Esophagus muscularis mucosa (tissue), 4 donors: ENCODE data around the gene COL6A3. TPM values are rescaled to one million over a fixed set of nuclear protein-coding genes. Genes with fewer than 3 reads are reported as not detected.
"Not testable (repeated sequence)": the region's sequence is repeated elsewhere in the genome, so short reads cannot be mapped to it uniquely, and the experiment has no call there.

Experiments used
- DNase-seq: peaks from one replicate; pipeline ENCODE4 v3.0.0-alpha.2; 2017; ENCODE audit errors: extremely low spot score
- H3K27ac ChIP-seq, 4 donors: fragments of 200-600 bp; sonication (generic); replicated peaks in 1 of 4; 1 replicate in 3 of 4; 2 replicates in 1 of 4; pipeline ENCODE4 v1.5.1; 2016 to 2019; ENCODE audit warnings: mild to moderate bottlenecking in 1 of 4
- H3K27me3 ChIP-seq, 4 donors: fragments of 200-600 bp; sonication (generic); one replicate each; pipeline versions ENCODE4 v1.5.1 to v1.6.0; 2016 to 2019
- H3K36me3 ChIP-seq, 4 donors: fragments of 200-600 bp; sonication (generic); one replicate each; pipeline ENCODE4 v1.5.1; 2016 to 2019
- H3K4me1 ChIP-seq, 4 donors: fragments of 200-600 bp; sonication (generic); one replicate each; pipeline ENCODE4 v1.5.1; 2016 to 2019
- H3K4me3 ChIP-seq, 4 donors: fragments of 200-600 bp; sonication (generic); 1 replicate in 2 of 4; 2 replicates in 2 of 4; pipeline ENCODE4 v1.5.1; 2016 to 2019; ENCODE audit warnings: mild to moderate bottlenecking in 4 of 4, moderate library complexity in 1 of 4
- H3K9me3 ChIP-seq, 4 donors: fragments of 200-600 bp; sonication (generic); 1 replicate in 3 of 4; 2 replicates in 1 of 4; pipeline ENCODE4 v1.5.1; 2016 to 2019
- EP300 ChIP-seq: sonication (generic); formaldehyde crosslinking; IDR thresholded peaks from one replicate; pipeline ENCODE4 v1.6.1; 2017; ENCODE audit warnings: antibody characterized with exemption
- POLR2A ChIP-seq: fragments of 450-650 bp; IDR thresholded peaks from one replicate; pipeline ENCODE4 v1.6.1; 2017; ENCODE audit warnings: antibody characterized with exemption, moderate library complexity, mild to moderate bottlenecking, low read depth
- POLR2AphosphoS5 ChIP-seq, 2 donors: sonication (generic); formaldehyde crosslinking; IDR thresholded peaks; one replicate each; pipeline ENCODE4 v1.6.1; 2017; ENCODE audit warnings: antibody characterized with exemption in 2 of 2
- WGBS: methylation state at CpG from one replicate; pipeline ENCODE4 v1.1.5; 2018; 5-methylcytosine and 5-hydroxymethylcytosine counted together
- intact Hi-C: fragments of 100-400 bp; cut with DNase I; formaldehyde crosslinking; loops from one replicate; pipeline ENCODE4 v1.15.1; 2023
- total RNA-seq, 4 donors: library from RNA; depleted of rRNA; stranded (reverse); fragments of >200 nt; gene quantifications; one replicate each; pipeline versions ENCODE4 v1.1.0 to v1.2.1, GENCODE V29; 2016
- TF ChIP-seq, protein P1 (sequence below), 3 experiments: fragments of 200-600 bp in 2 of 3; fragments of 450-650 bp in 1 of 3; sonication (generic) in 2 of 3; IDR thresholded peaks; one replicate each; pipeline ENCODE4 v1.5.1; 2017 to 2019; ENCODE audit warnings: antibody characterized with exemption in 3 of 3, mild to moderate bottlenecking in 2 of 3, moderate library complexity in 1 of 3

Gene COL6A3
- total RNA-seq, 4 donors from 2014 or later = 96.2 to 350 (median 192) TPM

GRCh38 chr2:237359518-237359840, 54.5 kb downstream of the COL6A3 start:
- H3K27me3 ChIP-seq = no peaks in the 10 kb centered on the region
- peaks cover 0 to 59% (median 52%) of the 10 kb centered on the region in 4 donors for H3K4me1 ChIP-seq
- WGBS = 74% methylated on average over 8 of the region's 8 CpGs
- H3K27ac ChIP-seq = peak overlapping the region; percentile 53 to 76 (median 64)
- no peak for TF ChIP-seq EP300
- DNase-seq = no peak
- intact Hi-C loops = no loop called here
- H3K36me3 ChIP-seq = peaks cover 5 to 78% (median 46%) of the 10 kb centered on the region in 4 donors
- no peaks in the 10 kb centered on the region for H3K9me3 ChIP-seq
- H3K4me3 ChIP-seq = no peak overlapping the region

- intact Hi-C loops = no loop called here
- 74% methylated on average over 9 of the region's 9 CpGs for WGBS
- no peak for TF ChIP-seq POLR2AphosphoS5 (IDR thresholded peaks at IDR 0.05)
- no peak for TF ChIP-seq EP300
- TF ChIP-seq, protein P1, sequence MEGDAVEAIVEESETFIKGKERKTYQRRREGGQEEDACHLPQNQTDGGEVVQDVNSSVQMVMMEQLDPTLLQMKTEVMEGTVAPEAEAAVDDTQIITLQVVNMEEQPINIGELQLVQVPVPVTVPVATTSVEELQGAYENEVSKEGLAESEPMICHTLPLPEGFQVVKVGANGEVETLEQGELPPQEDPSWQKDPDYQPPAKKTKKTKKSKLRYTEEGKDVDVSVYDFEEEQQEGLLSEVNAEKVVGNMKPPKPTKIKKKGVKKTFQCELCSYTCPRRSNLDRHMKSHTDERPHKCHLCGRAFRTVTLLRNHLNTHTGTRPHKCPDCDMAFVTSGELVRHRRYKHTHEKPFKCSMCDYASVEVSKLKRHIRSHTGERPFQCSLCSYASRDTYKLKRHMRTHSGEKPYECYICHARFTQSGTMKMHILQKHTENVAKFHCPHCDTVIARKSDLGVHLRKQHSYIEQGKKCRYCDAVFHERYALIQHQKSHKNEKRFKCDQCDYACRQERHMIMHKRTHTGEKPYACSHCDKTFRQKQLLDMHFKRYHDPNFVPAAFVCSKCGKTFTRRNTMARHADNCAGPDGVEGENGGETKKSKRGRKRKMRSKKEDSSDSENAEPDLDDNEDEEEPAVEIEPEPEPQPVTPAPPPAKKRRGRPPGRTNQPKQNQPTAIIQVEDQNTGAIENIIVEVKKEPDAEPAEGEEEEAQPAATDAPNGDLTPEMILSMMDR (IDR thresholded peaks at IDR 0.05) = no peak
- no peak for TF ChIP-seq POLR2A
- Histone ChIP-seq H3K4me1 (peaks cover 0 to 65% (median 57%) of the 10 kb centered on the region in 4 donors), H3K27me3 (no peaks in the 10 kb centered on the region), H3K36me3 (peaks cover 5 to 72% (median 44%) of the 10 kb centered on the region in 4 donors), H3K9me3 (no peaks in the 10 kb centered on the region), H3K4me3 (no peak overlapping the region), H3K27ac (peak overlapping the region; percentile 53 to 76 (median 64))
- no peak for DNase-seq
Measured at GRCh38 chr2:237358721-237359517, 55.0 kb downstream of the COL6A3 start.

DNA sequence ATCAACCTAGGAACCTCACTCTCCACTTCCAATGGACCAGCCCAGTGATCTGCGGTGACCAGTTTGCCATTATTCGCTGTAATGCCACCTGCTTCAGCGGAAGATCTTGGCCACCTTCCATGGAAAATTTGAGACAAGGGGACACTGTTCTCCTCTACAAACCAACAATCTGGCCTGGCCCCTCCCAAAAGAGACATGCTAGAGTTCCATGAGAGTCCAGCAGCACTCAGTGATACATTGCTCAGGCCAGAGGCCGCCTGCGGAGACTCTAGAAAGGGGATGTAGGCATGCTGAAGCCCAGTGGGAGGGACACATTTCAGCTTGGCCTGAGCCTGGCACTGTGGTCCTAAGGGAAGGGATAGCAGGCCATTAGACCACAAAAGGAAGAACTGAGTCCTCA, 58.3 kb downstream of the COL6A3 start:
- Histone ChIP-seq H3K36me3 (peaks cover 0 to 42% (median 26%) of the 10 kb centered on the region in 4 donors), H3K9me3 (no peaks in the 10 kb centered on the region), H3K27ac (peak overlapping the region; percentile 59 to 81 (median 76)), H3K27me3 (no peaks in the 10 kb centered on the region), H3K4me1 (peaks cover 0 to 71% (median 70%) of the 10 kb centered on the region in 4 donors), H3K4me3 (no peak overlapping the region)
- intact Hi-C loops = no loop called here
- WGBS = 100% methylated on average over 5 of the region's 5 CpGs
- no peak for DNase-seq
- TF ChIP-seq EP300 = no peak
- TF ChIP-seq POLR2AphosphoS5 (IDR thresholded peaks at IDR 0.05) = no peak
- TF ChIP-seq POLR2A = no peak
- TF ChIP-seq, protein P1 (IDR thresholded peaks at IDR 0.05) = no peak

GRCh38 chr2:237354892-237355291, 59.1 kb downstream of the COL6A3 start:
- peaks cover 0 to 72% (median 67%) of the 10 kb centered on the region in 4 donors for H3K4me1 ChIP-seq
- H3K9me3 ChIP-seq = no peaks in the 10 kb centered on the region
- DNase-seq = no peak
- peak overlapping the region; percentile 59 to 81 (median 76) for H3K27ac ChIP-seq
- no peak overlapping the region for H3K4me3 ChIP-seq
- 72% methylated on average over 4 of the region's 8 CpGs for WGBS
- H3K27me3 ChIP-seq = no peaks in the 10 kb centered on the region
- TF ChIP-seq EP300 (no peak), POLR2A (no peak), POLR2AphosphoS5 (IDR thresholded peaks at IDR 0.05) (peak; percentile 17 to 67)
- TF ChIP-seq, protein P1 (IDR thresholded peaks at IDR 0.05) = peak in 1 of 3 experiments; percentile 9
- peaks cover 0 to 42% (median 22%) of the 10 kb centered on the region in 4 donors for H3K36me3 ChIP-seq
- intact Hi-C loops = no loop called here

GRCh38 chr2:237354172-237354571, 59.8 kb downstream of the COL6A3 start:
- peaks cover 0 to 65% (median 60%) of the 10 kb centered on the region in 4 donors for H3K4me1 ChIP-seq
- H3K36me3 ChIP-seq = peaks cover 0 to 35% (median 17%) of the 10 kb centered on the region in 4 donors
- 85% methylated on average over 6 of the region's 6 CpGs for WGBS
- H3K27me3 ChIP-seq, intact Hi-C loops, H3K9me3 ChIP-seq, H3K4me3 ChIP-seq, DNase-seq: not testable (repeated sequence)
- peak overlapping the region; percentile 59 to 81 (median 76) for H3K27ac ChIP-seq
